Measurements from ENCODE around the gene SRSF11.

DNA sequence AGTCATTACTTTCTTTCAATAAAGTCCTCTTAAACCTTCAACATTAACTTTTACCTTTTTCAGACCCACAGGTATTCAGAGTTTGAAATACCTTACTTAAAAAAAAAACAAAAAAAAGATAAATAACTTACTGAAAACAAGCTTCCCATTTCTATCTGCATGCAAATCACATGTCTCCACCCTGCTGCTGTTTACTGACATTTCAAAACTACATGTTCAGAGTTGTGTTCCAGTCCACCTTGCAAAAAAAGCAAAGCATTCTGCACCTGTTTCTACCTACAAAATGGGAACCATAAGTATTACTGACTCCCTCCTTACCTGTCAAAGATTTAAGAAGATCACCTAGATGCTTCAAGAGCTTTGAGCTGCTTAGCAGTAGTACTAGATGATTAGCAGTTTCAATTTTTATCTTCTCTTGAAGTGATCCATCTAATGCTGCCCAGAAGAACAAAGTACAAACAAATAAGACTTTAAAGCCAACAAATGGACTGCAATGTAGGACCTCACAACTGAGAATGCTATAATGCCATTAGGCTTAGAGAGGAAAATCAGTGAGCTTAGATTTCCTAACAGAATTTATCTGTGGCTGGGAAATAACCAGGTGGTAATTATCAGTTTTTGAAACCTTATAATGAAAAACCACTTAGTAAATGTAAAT lies 72.1 kb downstream of the SRSF11 start:
- TF ChIP-seq, protein P1, sequence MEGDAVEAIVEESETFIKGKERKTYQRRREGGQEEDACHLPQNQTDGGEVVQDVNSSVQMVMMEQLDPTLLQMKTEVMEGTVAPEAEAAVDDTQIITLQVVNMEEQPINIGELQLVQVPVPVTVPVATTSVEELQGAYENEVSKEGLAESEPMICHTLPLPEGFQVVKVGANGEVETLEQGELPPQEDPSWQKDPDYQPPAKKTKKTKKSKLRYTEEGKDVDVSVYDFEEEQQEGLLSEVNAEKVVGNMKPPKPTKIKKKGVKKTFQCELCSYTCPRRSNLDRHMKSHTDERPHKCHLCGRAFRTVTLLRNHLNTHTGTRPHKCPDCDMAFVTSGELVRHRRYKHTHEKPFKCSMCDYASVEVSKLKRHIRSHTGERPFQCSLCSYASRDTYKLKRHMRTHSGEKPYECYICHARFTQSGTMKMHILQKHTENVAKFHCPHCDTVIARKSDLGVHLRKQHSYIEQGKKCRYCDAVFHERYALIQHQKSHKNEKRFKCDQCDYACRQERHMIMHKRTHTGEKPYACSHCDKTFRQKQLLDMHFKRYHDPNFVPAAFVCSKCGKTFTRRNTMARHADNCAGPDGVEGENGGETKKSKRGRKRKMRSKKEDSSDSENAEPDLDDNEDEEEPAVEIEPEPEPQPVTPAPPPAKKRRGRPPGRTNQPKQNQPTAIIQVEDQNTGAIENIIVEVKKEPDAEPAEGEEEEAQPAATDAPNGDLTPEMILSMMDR (IDR thresholded peaks at IDR 0.05): no peak
- no peak for TF ChIP-seq POLR2A (IDR thresholded peaks at IDR 0.05)

Data from gastroesophageal sphincter (tissue), 3 donors.